Dendritic cell treated with granulocyte-macrophage colony-stimulating factor and Interleukin-4, amounts not matched to agents 40 ng/mL and 50 ng/mL, for 4 days (primary cell): ENCODE measurements around the gene SESN3.
"Not testable (repeated sequence)": the region's sequence is repeated elsewhere in the genome, so short reads cannot be mapped to it uniquely, and the experiment has no call there.

Source experiments
- H3K27ac Mint-ChIP-seq: one replicate; pipeline ENCODE4 v1.8.0; 2022; ENCODE audit warnings: mild to moderate bottlenecking, mixed read lengths
- H3K27me3 Mint-ChIP-seq: one replicate; pipeline ENCODE4 v1.8.0; 2022; ENCODE audit warnings: mild to moderate bottlenecking, mixed read lengths
- H3K36me3 Mint-ChIP-seq: one replicate; pipeline ENCODE4 v1.8.0; 2022; ENCODE audit warnings: low read depth, mixed read lengths
- H3K4me1 Mint-ChIP-seq: one replicate; pipeline ENCODE4 v1.8.0; 2022; ENCODE audit warnings: low read depth, mixed read lengths
- H3K4me3 Mint-ChIP-seq: one replicate; pipeline ENCODE4 v1.8.0; 2022; ENCODE audit warnings: mild to moderate bottlenecking, moderate library complexity, mixed read lengths
- H3K9me3 Mint-ChIP-seq: one replicate; pipeline ENCODE4 v1.8.0; 2022; ENCODE audit warnings: mixed read lengths
- intact Hi-C: fragments of 100-400 bp; cut with micrococcal nuclease; formaldehyde crosslinking; loops from one replicate; pipeline ENCODE4 v1.15.0; 2022

The SESN3 gene

GRCh38 chr11:95256321-95256779 lies 25.3 kb upstream of the SESN3 start:
- no peaks in the 10 kb centered on the region for H3K27me3 Mint-ChIP-seq
- H3K9me3 Mint-ChIP-seq, result no peaks in the 10 kb centered on the region
- H3K36me3 Mint-ChIP-seq, result no peaks in the 10 kb centered on the region
- H3K4me1 Mint-ChIP-seq, result peaks cover 53% of the 10 kb centered on the region
- H3K27ac Mint-ChIP-seq, result peak overlapping the region; percentile 91
- peak overlapping the region; percentile 65 for H3K4me3 Mint-ChIP-seq
- intact Hi-C loops, result no loop called here

- no peak overlapping the region for H3K4me3 Mint-ChIP-seq
These were observed 24.5 kb upstream of the SESN3 start for GRCh38 chr11:95255251-95256145.

GRCh38 chr11:95254716-95255115 lies 23.7 kb upstream of the SESN3 start:
- H3K4me3 Mint-ChIP-seq, result no peak overlapping the region

More at GRCh38 chr11:95255251-95256145, 24.5 kb upstream of the SESN3 start:
- Mint-ChIP-seq H3K36me3 (no peaks in the 10 kb centered on the region), H3K9me3 (no peaks in the 10 kb centered on the region), H3K4me1 (peaks cover 53% of the 10 kb centered on the region), H3K27me3 (no peaks in the 10 kb centered on the region), H3K27ac (peak overlapping the region; percentile 91)
- intact Hi-C loops, result no loop called here

GRCh38 chr11:95254131-95254704 lies 23.2 kb upstream of the SESN3 start:
- Mint-ChIP-seq H3K27me3 (no peaks in the 10 kb centered on the region), H3K36me3 (no peaks in the 10 kb centered on the region), H3K9me3 (no peaks in the 10 kb centered on the region), H3K27ac (peak overlapping the region; percentile 91), H3K4me3 (peak overlapping the region; percentile 62), H3K4me1 (peaks cover 58% of the 10 kb centered on the region)
- intact Hi-C loops, result no loop called here

More at GRCh38 chr11:95254716-95255115, 23.7 kb upstream of the SESN3 start:
- H3K9me3 Mint-ChIP-seq, result no peaks in the 10 kb centered on the region
- H3K27me3 Mint-ChIP-seq, result no peaks in the 10 kb centered on the region
- H3K36me3 Mint-ChIP-seq, result no peaks in the 10 kb centered on the region
- H3K27ac Mint-ChIP-seq, result peak overlapping the region; percentile 91
- H3K4me1 Mint-ChIP-seq, result peaks cover 55% of the 10 kb centered on the region
- intact Hi-C loops, result no loop called here

- Mint-ChIP-seq H3K4me1 (peaks cover 65% of the 10 kb centered on the region), H3K27ac (peak overlapping the region; percentile 91), H3K27me3 (no peaks in the 10 kb centered on the region), H3K4me3 (no peak overlapping the region), H3K36me3 (no peaks in the 10 kb centered on the region), H3K9me3 (no peaks in the 10 kb centered on the region)
- intact Hi-C loops, result no loop called here
These were observed 22.1 kb upstream of the SESN3 start for GRCh38 chr11:95253141-95253540.

DNA sequence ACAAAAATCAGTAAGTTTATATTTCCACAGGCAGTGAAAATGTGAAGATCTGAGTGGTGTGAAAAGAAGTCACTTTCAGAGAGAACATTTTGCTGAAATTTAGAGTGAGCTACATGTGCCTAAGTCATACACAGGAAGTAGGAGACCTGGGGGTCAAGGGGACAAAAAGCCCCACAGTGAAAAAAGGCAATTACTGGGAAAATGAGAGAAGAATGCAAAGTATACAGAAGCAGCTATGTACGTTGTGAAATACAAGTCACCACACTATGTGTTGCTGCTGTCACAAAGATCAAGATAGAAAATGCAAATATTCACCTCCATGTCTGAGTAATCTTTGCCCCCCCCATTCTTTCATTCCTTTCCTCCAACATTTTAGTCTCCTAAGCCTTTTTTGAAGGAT lies 21.6 kb upstream of the SESN3 start:
- intact Hi-C loops, result no loop called here
- H3K36me3 Mint-ChIP-seq, result no peaks in the 10 kb centered on the region
- H3K27ac Mint-ChIP-seq, result peak overlapping the region; percentile 72
- peaks cover 69% of the 10 kb centered on the region for H3K4me1 Mint-ChIP-seq
- H3K27me3 Mint-ChIP-seq, result no peaks in the 10 kb centered on the region
- H3K9me3 Mint-ChIP-seq, result no peaks in the 10 kb centered on the region
- H3K4me3 Mint-ChIP-seq, result no peak overlapping the region

DNA sequence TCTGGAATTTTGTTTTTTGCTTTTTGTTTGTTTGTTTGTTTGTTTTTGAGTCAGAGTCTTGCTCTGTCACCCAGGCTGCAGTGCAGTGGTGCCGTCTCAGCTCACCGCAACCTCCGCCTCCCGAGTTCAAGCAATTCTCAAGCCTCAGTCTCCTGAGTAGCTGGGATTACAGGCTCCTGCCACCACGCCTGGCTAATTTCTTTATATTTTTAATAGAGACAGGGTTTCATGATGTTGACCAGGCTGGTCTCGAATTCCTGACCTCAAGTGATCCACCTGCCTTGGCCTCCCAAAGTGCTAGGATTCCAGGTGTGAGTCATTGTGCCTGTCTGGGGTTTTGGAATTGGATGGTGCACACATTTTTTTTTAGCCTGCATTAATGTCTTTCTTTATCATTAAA lies 20.9 kb upstream of the SESN3 start:
- H3K27me3 Mint-ChIP-seq, H3K4me3 Mint-ChIP-seq, H3K36me3 Mint-ChIP-seq, H3K9me3 Mint-ChIP-seq, intact Hi-C loops: not testable (repeated sequence)
- Mint-ChIP-seq H3K4me1 (peaks cover 65% of the 10 kb centered on the region), H3K27ac (peak overlapping the region; percentile 72)

DNA sequence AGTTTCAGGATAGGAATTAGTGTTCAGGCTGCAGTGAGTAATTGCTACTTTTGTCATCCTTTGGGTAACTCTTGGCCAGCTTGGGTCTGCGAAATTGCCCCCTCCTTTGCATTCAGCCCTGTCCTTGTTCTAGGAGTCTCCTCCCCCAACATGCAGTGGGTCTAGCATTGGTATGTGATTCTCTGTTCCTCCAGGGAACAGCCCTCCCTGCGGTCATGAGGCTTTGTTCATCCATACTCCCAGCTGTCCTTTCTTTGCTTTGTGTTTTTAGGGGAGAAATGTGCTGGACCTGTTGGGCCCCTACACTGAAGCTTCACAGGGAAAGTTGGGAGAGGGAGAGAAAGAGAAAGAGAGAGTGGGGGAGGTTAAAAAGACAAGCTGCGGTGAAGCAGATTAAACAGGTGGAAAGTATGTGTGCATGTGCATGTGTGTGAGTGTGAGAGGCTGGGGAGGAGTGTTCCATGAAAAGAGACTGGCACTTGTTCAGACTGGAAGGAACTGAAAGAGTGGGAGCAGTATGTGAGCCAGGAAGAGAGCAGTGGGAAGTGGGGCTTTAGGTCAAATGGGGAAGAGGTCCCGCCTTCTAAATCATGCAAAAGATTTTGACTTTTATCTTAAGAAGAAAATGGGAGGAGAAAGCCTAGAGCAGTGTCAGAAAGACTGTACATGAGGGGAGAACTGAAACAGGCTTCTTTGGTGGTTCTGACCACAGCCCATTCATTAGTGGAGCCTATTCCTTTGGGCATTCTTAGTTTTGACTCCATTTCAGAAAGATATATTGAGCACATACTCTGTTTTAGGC lies 17.9 kb upstream of the SESN3 start:
- intact Hi-C loops, result no loop called here
- Mint-ChIP-seq H3K27ac (peak overlapping the region; percentile 71), H3K9me3 (no peaks in the 10 kb centered on the region), H3K4me1 (peaks cover 50% of the 10 kb centered on the region), H3K4me3 (no peak overlapping the region), H3K36me3 (no peaks in the 10 kb centered on the region), H3K27me3 (no peaks in the 10 kb centered on the region)

DNA sequence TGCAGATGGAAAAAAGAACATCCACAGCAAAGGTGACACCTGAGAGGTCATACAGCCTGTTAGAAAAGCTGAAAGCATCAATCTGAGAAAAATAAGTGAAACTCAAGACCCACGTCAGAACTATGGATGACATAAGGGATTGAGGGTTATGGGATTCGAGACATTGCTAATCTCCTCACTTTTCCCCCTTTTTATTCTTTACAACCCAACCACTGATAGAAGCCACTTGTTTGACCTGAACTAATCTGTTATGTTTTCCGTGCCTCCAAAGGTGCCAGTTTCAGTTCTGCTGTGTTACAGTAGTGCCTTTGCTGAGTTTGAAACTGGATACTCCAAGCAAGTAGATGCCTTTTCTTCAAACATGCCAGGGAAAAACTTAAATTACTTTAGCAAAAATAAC lies 16.9 kb upstream of the SESN3 start:
- intact Hi-C loops, result no loop called here
- no peaks in the 10 kb centered on the region for H3K9me3 Mint-ChIP-seq
- no peak overlapping the region for H3K27ac Mint-ChIP-seq
- peaks cover 43% of the 10 kb centered on the region for H3K4me1 Mint-ChIP-seq
- no peaks in the 10 kb centered on the region for H3K36me3 Mint-ChIP-seq
- no peaks in the 10 kb centered on the region for H3K27me3 Mint-ChIP-seq
- H3K4me3 Mint-ChIP-seq, result no peak overlapping the region

GRCh38 chr11:95247127-95247684 lies 16.2 kb upstream of the SESN3 start:
- no peaks in the 10 kb centered on the region for H3K27me3 Mint-ChIP-seq

DNA sequence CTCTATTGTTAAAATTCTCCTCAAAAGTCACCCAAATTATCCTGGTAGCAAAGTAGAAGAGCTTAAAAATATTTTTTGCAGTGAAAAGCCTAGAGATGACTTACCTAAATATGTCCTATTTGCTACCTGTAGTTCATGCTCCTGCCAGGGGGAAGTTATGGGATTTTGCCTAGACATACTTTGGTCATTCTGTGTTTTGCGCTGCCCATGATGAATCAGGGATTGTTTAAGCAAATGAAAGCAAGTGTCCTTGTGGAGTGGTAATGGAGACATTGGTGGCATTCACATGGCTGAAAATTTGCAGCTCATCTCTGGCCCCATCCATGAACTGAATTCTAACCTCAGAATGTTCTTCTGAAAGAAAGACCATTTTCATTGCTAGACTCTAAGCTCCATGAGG lies 14.6 kb upstream of the SESN3 start:
- peak overlapping the region; percentile 60 for H3K27ac Mint-ChIP-seq

More at GRCh38 chr11:95247127-95247684, 16.2 kb upstream of the SESN3 start:
- intact Hi-C loops, result no loop called here
- H3K4me1 Mint-ChIP-seq, result peaks cover 43% of the 10 kb centered on the region
- no peaks in the 10 kb centered on the region for H3K36me3 Mint-ChIP-seq
- peak overlapping the region; percentile 34 for H3K27ac Mint-ChIP-seq
- H3K9me3 Mint-ChIP-seq, result no peaks in the 10 kb centered on the region
- no peak overlapping the region for H3K4me3 Mint-ChIP-seq

DNA sequence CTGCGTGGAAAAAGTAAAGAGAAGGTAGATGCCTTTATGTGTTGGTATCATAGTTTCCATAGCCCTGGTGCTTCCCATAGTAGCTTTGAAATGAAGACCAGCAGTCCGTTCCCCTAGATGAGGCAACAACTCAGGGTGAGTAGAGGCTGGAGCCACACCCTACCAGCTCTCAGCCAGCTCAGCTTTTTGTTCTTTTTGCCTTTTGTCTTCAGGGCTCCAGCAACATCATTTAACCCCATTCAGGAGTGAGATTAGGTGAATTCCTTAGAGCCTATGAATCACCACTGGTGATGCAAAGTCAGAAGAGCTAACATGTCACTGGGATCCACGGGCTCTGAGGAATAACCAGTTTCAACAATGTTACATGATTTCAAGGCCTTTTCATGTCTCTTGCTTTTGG lies 14.0 kb upstream of the SESN3 start:
- Mint-ChIP-seq H3K4me1 (peaks cover 60% of the 10 kb centered on the region), H3K4me3 (no peak overlapping the region), H3K9me3 (no peaks in the 10 kb centered on the region), H3K27ac (peak overlapping the region; percentile 60), H3K27me3 (no peaks in the 10 kb centered on the region), H3K36me3 (no peaks in the 10 kb centered on the region)
- intact Hi-C loops, result no loop called here

More for the DNA sequence above, 14.6 kb upstream of the SESN3 start:
- peaks cover 55% of the 10 kb centered on the region for H3K4me1 Mint-ChIP-seq
- H3K9me3 Mint-ChIP-seq, result no peaks in the 10 kb centered on the region
- no peak overlapping the region for H3K4me3 Mint-ChIP-seq
- intact Hi-C loops, result no loop called here
- H3K36me3 Mint-ChIP-seq, result no peaks in the 10 kb centered on the region
- no peaks in the 10 kb centered on the region for H3K27me3 Mint-ChIP-seq

- H3K27me3 Mint-ChIP-seq, result no peaks in the 10 kb centered on the region
- H3K4me3 Mint-ChIP-seq, result no peak overlapping the region
- H3K36me3 Mint-ChIP-seq, result no peaks in the 10 kb centered on the region
- no peaks in the 10 kb centered on the region for H3K9me3 Mint-ChIP-seq
- H3K4me1 Mint-ChIP-seq, result peaks cover 52% of the 10 kb centered on the region
- H3K27ac Mint-ChIP-seq, result no peak overlapping the region
- intact Hi-C loops, result no loop called here
These were observed 12.7 kb upstream of the SESN3 start for GRCh38 chr11:95243673-95244072.
